Pons (tissue), 1 donor: ENCODE data around the gene ACVR1C.
A peak's percentile ranks its signal among the peaks of the same experiment; 100 is the strongest.
"Not testable (repeated sequence)": the region's sequence is repeated elsewhere in the genome, so short reads cannot be mapped to it uniquely, and the experiment has no call there.

ENCODE experiments used
- DNase-seq: peaks from one replicate; pipeline ENCODE4 v3.0.0-alpha.2; 2016; ENCODE audit warnings: low spot score

The ACVR1C gene

GRCh38 chr2:157574165-157574564 lies 54.5 kb downstream of the ACVR1C start:
- DNase-seq, result no peak

GRCh38 chr2:157572725-157573124 lies 55.9 kb downstream of the ACVR1C start:
- DNase-seq, result no peak

GRCh38 chr2:157566623-157567022 lies 62.0 kb downstream of the ACVR1C start:
- DNase-seq, result not testable (repeated sequence)

GRCh38 chr2:157566113-157566512 lies 62.6 kb downstream of the ACVR1C start:
- DNase-seq, result not testable (repeated sequence)

DNA sequence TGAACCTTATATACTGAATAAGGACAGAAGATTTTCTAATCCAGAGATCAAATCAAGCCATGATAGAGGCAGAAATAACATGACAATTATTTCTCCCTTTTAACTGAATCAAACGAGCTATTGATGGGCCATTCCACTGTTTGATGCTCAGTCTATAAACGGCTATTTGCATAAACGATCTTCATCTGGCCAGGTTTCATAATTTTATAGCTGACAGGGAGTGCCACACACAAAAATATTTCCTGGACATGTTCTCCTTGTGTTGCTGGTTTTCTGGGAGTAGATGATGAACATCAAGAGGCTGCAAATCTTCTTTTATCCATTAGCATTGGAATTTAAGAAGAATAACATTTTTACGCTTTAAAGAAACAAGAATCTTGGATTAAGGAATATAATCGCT lies 63.1 kb downstream of the ACVR1C start:
- DNase-seq, result no peak

DNA sequence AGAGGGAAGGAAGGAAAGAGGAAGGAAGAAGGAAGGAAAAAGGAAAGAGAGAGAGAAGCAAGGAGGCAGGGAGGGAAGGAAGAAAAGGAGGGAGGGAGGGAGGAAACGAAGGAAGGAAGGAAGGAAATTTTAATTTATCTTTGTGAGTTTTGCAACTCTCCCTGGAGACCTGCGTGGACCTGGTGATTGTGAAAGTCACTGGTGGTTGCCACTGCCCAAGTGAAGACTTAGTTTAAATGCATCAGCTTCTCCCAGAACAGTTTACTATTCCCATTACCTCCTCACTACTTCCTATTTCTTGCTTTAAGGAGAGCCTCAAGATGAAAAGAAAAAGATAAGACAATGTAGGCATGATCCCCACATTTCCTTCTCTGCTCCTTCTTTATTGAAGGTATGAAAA lies 68.8 kb downstream of the ACVR1C start:
- DNase-seq, result no peak

DNA sequence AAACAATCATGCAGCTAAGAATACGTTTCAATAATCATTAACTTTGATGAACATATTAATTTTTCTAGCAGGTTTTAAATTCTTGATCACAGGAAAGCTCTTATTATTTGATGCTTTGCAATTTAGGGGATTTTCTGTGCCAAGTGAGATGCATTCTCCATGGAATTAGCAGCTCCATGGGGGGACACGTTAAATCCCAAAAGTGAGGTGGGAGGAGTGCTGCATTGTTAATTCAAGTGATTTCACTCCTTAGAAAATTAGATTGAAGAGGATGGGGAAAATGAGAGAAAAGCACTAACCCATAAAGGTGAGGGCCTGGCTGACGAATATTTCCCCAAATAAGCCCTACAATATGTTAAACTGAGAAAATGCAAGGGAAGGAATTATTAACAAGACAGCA lies 69.2 kb downstream of the ACVR1C start:
- no peak for DNase-seq

GRCh38 chr2:157559061-157559460 lies 69.6 kb downstream of the ACVR1C start:
- no peak for DNase-seq

DNA sequence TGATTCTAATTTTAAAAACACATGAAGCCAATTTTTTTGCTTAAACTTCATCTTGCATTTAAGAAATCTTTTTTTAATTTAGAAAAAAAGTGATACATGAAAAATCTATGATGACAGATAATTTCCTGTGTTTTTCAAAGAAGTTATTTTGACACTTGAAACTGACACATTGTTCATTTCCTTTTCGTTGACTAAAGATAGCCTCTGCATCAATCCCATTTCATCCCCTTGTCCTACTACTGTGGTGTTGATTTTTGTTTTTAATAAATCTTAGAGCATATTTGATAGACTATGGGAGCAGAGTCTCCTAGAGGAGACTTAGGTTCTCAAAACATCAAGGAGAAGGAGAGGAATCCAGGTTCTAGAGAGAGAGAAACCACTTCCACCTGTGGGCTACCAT lies 70.9 kb downstream of the ACVR1C start:
- DNase-seq, result no peak

DNA sequence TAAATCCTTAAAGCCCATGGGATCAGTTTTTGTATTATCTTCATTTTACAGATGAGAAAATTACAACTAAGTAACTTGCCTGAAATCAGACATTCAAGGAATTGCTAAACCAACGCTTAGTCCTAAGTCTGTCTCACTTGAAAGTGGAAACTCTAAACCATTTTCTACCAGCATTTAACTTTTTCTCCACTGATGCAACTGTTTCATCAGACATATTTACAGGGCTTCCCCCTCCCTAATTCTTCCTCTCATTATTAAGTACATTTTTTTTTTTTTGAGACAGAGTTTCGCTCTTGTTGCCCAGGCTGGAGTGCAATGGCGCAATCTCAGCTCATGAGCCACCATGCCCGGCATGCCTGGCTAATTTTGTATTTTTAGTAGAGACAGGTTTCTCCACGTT lies 88.6 kb downstream of the ACVR1C start:
- no peak for DNase-seq

GRCh38 chr2:157538064-157538463 lies 90.6 kb downstream of the ACVR1C start:
- no peak for DNase-seq

DNA sequence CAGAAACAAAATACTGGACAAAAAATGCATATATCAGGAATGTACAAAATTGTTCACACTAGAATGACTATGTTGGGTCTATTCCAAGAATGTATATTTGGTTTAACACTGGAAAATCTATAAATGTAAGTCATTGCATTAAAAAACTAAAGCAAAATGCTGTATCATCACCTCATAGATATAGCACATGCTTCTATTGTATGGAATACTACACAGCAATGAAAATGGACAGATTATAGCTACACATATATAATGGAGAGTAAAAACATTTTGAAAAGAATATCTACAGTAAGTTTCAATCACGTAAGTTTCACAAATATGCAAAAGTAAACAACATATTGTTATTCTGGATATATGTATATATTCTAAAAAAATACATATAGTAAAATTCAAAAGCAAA lies 91.8 kb downstream of the ACVR1C start:
- DNase-seq, result no peak

DNA sequence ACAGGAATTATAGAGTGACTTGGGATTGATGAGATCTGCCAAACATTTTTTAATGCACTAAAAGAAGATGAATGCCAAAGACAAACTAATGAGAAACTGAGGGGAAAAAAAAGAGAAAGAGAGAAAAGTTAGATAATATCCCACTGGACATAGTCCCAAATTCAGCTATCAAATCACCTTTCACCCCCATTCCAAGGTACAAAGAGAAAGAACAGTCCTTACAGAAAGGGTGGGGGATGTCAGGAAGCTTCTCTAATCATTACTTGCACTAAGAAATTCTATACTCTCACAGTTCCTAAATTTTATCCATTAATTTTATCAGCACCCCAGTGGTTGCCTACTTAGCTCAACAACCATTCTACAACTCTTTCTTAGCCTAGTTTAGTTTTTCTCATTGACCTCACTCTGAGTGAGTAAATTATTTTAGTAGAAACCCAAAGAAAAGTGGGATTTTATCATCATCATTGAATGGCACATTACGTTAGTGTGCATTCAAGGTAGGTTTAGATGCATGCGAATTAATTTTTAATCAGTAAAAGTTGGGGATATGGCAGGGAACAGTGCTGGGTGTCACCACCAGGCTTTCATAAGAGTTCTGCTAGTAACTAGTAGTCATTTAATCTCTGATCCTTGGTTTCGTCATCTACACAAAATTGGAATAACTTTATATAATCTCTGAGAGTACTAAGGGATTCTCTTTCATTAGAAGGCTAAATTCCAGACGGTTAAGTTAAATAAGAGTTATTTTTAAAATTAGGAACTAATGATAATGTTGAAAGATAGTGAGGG lies 99.5 kb downstream of the ACVR1C start:
- no peak for DNase-seq

DNA sequence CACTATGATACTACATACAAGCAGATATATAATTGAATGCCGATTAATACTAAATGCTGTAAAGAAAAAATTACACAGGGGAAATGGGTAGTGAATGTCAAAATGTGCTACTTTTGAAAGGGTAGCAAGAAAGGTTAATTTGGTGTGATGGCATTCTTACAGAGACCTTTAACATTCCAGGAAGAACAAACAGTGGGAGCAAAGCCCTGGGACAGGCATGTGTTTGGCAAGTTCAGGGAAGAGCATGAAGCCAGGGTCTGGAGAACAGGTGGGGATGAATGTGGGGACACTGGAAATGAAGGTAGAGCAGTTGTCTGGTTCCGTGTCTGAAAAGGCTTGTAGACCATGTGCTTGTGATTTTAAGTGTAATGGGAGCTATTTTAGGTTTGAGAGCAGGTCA lies 102.6 kb downstream of the ACVR1C start:
- no peak for DNase-seq

DNA sequence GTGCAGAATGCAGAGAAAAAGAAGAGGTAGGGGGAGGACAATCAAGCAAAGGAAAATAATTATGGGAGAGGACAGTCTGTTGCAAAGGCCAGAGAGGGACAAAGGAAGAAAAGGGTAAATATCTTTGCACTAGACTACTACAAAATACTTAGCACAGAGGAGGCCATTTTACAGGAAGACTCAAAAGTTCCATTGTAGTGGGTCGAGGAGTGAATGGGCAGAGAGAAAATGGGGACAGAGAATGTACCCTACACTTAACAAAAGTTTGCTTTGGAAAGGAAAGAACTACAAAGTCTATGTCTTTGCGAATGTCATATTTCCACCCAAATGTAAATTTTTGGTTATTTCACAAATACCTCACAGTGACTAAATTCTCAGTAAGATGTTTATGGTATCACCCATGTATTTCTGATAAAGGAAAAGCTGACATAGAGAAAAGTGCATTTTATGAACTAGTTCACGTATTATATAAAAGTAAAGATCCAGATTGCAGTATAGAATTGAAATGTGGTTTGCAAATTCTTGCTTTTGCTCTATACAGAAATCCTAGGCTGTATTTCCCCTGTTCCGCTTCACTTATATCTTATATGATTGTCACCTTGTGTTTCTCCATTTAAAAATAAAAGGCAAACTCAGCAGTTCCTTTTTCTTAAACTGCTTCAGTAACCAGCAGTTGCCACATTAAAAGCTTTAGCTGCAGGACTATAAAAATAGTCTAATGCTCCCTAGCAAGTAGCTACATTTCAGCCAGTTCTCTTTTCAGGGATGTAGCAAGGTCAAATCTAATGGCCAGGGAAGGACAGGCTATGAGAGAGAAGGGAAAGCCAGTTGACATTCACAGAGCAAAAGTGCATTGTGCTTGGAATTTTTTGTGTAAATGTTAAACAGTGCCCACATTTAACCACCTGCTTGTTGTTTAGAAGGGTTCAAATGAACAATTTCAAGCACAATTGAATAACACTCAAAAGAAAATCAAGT lies 105.1 kb downstream of the ACVR1C start:
- DNase-seq, result peak; percentile 7

GRCh38 chr2:157514966-157515365 lies 113.7 kb downstream of the ACVR1C start:
- not testable (repeated sequence) for DNase-seq

DNA sequence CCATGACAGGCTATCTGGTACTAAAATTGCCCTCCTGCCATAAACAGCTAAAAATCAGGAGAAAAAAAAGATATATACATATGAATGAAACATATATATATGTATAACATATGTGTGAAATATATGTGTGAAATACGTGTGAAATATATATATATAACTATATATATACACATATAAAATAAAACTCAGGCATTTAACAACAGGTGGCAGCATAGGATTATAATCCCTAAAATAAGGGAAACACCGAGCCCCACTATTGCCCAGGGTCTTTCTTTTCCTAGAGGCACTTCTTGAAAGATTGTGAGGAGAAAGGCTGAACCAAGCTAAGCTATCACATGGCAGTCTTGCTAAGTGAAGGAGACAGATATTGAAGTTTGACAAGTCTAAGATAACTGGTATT lies 118.9 kb downstream of the ACVR1C start:
- peak; percentile 16 for DNase-seq

DNA sequence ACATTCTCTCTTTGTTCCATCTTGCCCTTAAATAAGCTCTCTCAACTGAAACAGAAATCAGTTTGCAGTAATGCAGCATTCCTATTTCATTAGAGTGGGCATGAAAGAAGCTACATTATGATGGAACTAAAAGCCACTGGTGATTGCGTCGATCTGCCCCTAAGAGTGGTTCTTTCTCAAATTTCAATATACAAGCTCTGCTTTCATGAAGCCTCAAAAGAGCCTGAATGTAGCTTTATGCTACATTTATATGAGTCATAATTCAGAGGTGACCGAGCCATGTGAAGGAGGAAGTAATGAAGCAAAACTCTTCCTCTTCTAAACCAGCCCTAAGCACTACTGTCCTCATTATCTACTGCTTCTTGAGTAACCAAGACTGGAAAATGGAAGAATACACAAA lies 120.0 kb downstream of the ACVR1C start:
- no peak for DNase-seq

DNA sequence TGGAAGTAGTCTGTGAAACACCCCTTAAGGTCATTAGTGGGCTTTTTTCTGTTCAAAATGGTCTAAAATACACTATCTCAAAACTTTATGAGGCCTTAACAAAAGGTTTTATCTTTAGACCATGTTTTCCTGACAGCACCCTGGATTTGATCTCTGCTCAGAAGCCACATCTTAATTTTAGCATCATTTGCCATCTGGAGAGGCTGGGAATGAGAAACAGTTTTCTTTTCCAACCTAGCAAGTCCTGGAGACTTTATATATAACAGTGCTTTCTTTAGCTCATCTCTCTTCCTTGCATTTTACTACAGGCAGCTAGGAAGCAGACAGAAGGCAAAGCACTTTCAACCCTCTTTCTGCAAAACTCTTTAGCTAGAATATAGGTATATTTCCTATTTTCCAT lies 122.1 kb downstream of the ACVR1C start:
- DNase-seq, result no peak

- no peak for DNase-seq
Observed at GRCh38 chr2:157504623-157505022, 124.0 kb downstream of the ACVR1C start.

GRCh38 chr2:157501026-157501425 lies 127.6 kb downstream of the ACVR1C start:
- no peak for DNase-seq

GRCh38 chr2:157500334-157500733 lies 128.3 kb downstream of the ACVR1C start:
- DNase-seq, result no peak

GRCh38 chr2:157498483-157498882 lies 130.2 kb downstream of the ACVR1C start:
- DNase-seq, result no peak
